B cell (primary cell): ENCODE results near the gene CBLN1. TPM values are rescaled to one million over a fixed set of nuclear protein-coding genes. Genes with fewer than 3 reads are reported as not detected.

Experiments used
- ATAC-seq: fragments of 200-7000 bp; cut with Tn5 transposase; one replicate; pipeline ENCODE4 v1.10.0; 2021; ENCODE audit warnings: low read depth, mild to moderate bottlenecking, moderate number of reproducible peaks, moderate library complexity
- CTCF ChIA-PET: fragments of 350-600 bp; sonication (Branson Sonifier 250); formaldehyde crosslinking; loops from one replicate; lab custom pipeline; 2021; ENCODE audit warnings: antibody characterized with exemption, inconsistent platforms; lab: Charles Lee
- POLR2A ChIA-PET: fragments of 350-600 bp; sonication (Branson Sonifier 250); formaldehyde crosslinking; loops from one replicate; lab custom pipeline; 2021; ENCODE audit warnings: antibody characterized with exemption; lab: Charles Lee
- DNase-seq: peaks from one replicate; pipeline ENCODE4 v3.0.0; 2013
- H2AFZ ChIP-seq: 2 replicates; pipeline ENCODE4 v1.6.1; 2012; ENCODE audit warnings: mild to moderate bottlenecking, low read depth, low read length; ENCODE audit not compliant: insufficient read depth, poor library complexity, severe bottlenecking
- H3K27ac ChIP-seq, 2 donors: 1 replicate in 1 of 2; 2 replicates in 1 of 2; pipeline ENCODE4 v1.5.1; 2012 to 2013; ENCODE audit warnings: low read length in 2 of 2, mild to moderate bottlenecking in 2 of 2, moderate library complexity in 1 of 2
- H3K27me3 ChIP-seq, 4 experiments: fragments of 200-600 bp in 1 of 4; sonication (generic) in 1 of 4; replicated peaks in 1 of 4; 1 replicate in 2 of 4; 2 replicates in 2 of 4; pipeline versions ENCODE4 v1.6.1 to v1.7.0; 2013 to 2016; ENCODE audit warnings: low read length in 3 of 4, mild to moderate bottlenecking in 2 of 4, mixed read lengths in 1 of 4, moderate library complexity in 1 of 4; ENCODE audit not compliant: insufficient read depth in 4 of 4, control insufficient read depth in 3 of 4; ENCODE audit errors: control extremely low read depth in 1 of 4
- H3K36me3 ChIP-seq, 2 experiments: replicated peaks in 1 of 2; 1 replicate in 1 of 2; 2 replicates in 1 of 2; pipeline versions ENCODE4 v1.6.1 to v1.7.1; 2013; ENCODE audit warnings: low read length in 1 of 2; ENCODE audit not compliant: insufficient read depth in 2 of 2, control insufficient read depth in 1 of 2; ENCODE audit errors: control extremely low read depth in 1 of 2, extremely low read depth in 1 of 2
- H3K4me1 ChIP-seq, 2 donors: fragments of 200-600 bp in 1 of 2; sonication (generic) in 1 of 2; 1 replicate in 1 of 2; 2 replicates in 1 of 2; pipeline versions ENCODE4 v1.5.1 to v1.6.1; 2013 to 2017; ENCODE audit warnings: low read length in 2 of 2; ENCODE audit not compliant: control insufficient read depth in 2 of 2, insufficient read depth in 2 of 2
- H3K4me2 ChIP-seq: replicated peaks from 2 replicates; pipeline ENCODE3; 2012; ENCODE audit warnings: mild to moderate bottlenecking, low read depth, low read length; ENCODE audit not compliant: poor library complexity, severe bottlenecking
- H3K4me3 ChIP-seq, 5 experiments: fragments of 200-600 bp in 1 of 5; sonication (generic) in 1 of 5; 1 replicate in 3 of 5; 2 replicates in 2 of 5; pipeline versions ENCODE4 v1.5.1 to v1.7.0; 2011 to 2016; ENCODE audit warnings: low read length in 4 of 5, mild to moderate bottlenecking in 4 of 5, low read depth in 2 of 5, control low read depth in 1 of 5, moderate library complexity in 1 of 5; ENCODE audit not compliant: insufficient read depth in 1 of 5; ENCODE audit errors: control extremely low read depth in 1 of 5, extremely low read depth in 1 of 5
- H3K79me2 ChIP-seq: fragments of 200-600 bp; sonication (generic); one replicate; pipeline ENCODE4 v1.6.0; 2016; ENCODE audit warnings: low read length; ENCODE audit not compliant: control insufficient read depth, insufficient read depth
- H3K9ac ChIP-seq: fragments of 200-600 bp; sonication (generic); 2 replicates; pipeline ENCODE4 v1.6.1; 2017; ENCODE audit warnings: mild to moderate bottlenecking, low read length, moderate library complexity
- H3K9me3 ChIP-seq, 3 donors: one replicate each; pipeline versions ENCODE4 v1.6.1 to v1.7.1; 2013; ENCODE audit warnings: low read length in 2 of 3; ENCODE audit not compliant: control insufficient read depth in 2 of 3, insufficient read depth in 1 of 3; ENCODE audit errors: control extremely low read depth in 1 of 3
- H4K20me1 ChIP-seq: 2 replicates; pipeline ENCODE4 v1.6.0; 2012; ENCODE audit warnings: mild to moderate bottlenecking, low read length; ENCODE audit not compliant: insufficient read depth, control insufficient read depth, poor library complexity, severe bottlenecking
- H3K27ac Mint-ChIP-seq: one replicate; pipeline ENCODE4 v1.8.0; 2021; ENCODE audit warnings: mixed read lengths
- H3K27me3 Mint-ChIP-seq: one replicate; pipeline ENCODE4 v1.8.0; 2021; ENCODE audit warnings: mixed read lengths
- H3K4me1 Mint-ChIP-seq: one replicate; pipeline ENCODE4 v1.8.0; 2021; ENCODE audit warnings: mixed read lengths
- H3K4me3 Mint-ChIP-seq: one replicate; pipeline ENCODE4 v1.8.0; 2021; ENCODE audit warnings: mixed read lengths
- H3K9me3 Mint-ChIP-seq: one replicate; pipeline ENCODE4 v1.8.0; 2022; ENCODE audit warnings: mixed read lengths; ENCODE audit not compliant: insufficient read depth
- EZH2 ChIP-seq: IDR thresholded peaks from 2 replicates; pipeline ENCODE4 v1.6.1; 2012; ENCODE audit warnings: borderline replicate concordance, low read depth, mild to moderate bottlenecking, moderate library complexity, low read length; ENCODE audit not compliant: insufficient read depth, poor library complexity, severe bottlenecking
- WGBS: methylation state at CpG from one replicate; pipeline ENCODE4 v1.1.5; 2013; ENCODE audit warnings: missing lambda C conversion rate; ENCODE audit not compliant: insufficient coverage; 5-methylcytosine and 5-hydroxymethylcytosine counted together
- intact Hi-C: fragments of 100-400 bp; cut with micrococcal nuclease; formaldehyde crosslinking; loops from one replicate; pipeline ENCODE4 v1.10.0; 2022
- polyA plus RNA-seq: library from polyadenylated mRNA; depleted of rRNA; stranded (reverse); fragments of >200 nt; gene quantifications from 2 replicates; pipeline ENCODE4 v1.2.3, GENCODE V29; 2012
- total RNA-seq, 2 donors: library from RNA; stranded (reverse); fragments of 120-200 nt in 1 of 2; gene quantifications; 1 replicate in 1 of 2; 2 replicates in 1 of 2; pipeline versions ENCODE4 v1.2.3 to v1.2.4, GENCODE V29; 2013 to 2022
- TF ChIP-seq, protein P1 (sequence below): fragments of 200-600 bp; IDR thresholded peaks from one replicate; pipeline ENCODE4 v1.8.0; 2022; ENCODE audit warnings: antibody characterized with exemption, mild to moderate bottlenecking

The CBLN1 gene
- total and polyA plus RNA-seq, 2 donors (not counting 1 experiment from before 2014, with no cell fraction given): not detected

- no peak overlapping the region for H3K27ac Mint-ChIP-seq
- no peak overlapping the region for H3K4me2 ChIP-seq
- H3K27me3 Mint-ChIP-seq: peaks cover 68% of the 10 kb centered on the region
- H4K20me1 ChIP-seq: no peaks in the 10 kb centered on the region
- peaks cover 0 to 64% (median 25%) of the 10 kb centered on the region in 4 experiments for H3K27me3 ChIP-seq
- TF ChIP-seq, protein P1, sequence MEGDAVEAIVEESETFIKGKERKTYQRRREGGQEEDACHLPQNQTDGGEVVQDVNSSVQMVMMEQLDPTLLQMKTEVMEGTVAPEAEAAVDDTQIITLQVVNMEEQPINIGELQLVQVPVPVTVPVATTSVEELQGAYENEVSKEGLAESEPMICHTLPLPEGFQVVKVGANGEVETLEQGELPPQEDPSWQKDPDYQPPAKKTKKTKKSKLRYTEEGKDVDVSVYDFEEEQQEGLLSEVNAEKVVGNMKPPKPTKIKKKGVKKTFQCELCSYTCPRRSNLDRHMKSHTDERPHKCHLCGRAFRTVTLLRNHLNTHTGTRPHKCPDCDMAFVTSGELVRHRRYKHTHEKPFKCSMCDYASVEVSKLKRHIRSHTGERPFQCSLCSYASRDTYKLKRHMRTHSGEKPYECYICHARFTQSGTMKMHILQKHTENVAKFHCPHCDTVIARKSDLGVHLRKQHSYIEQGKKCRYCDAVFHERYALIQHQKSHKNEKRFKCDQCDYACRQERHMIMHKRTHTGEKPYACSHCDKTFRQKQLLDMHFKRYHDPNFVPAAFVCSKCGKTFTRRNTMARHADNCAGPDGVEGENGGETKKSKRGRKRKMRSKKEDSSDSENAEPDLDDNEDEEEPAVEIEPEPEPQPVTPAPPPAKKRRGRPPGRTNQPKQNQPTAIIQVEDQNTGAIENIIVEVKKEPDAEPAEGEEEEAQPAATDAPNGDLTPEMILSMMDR: no peak
- TF ChIP-seq EZH2: no peak
- DNase-seq (no peak), ATAC-seq (no peak)
- ChIA-PET POLR2A (no interaction called here), CTCF (no interaction called here)
- peaks cover 2% of the 10 kb centered on the region for H3K4me1 Mint-ChIP-seq
- H3K79me2 ChIP-seq: no peaks in the 10 kb centered on the region
- H3K4me1 ChIP-seq: no peaks in the 10 kb centered on the region
- no peak overlapping the region for H3K9ac ChIP-seq
- no peak overlapping the region for H3K27ac ChIP-seq
- no peaks in the 10 kb centered on the region for H3K9me3 Mint-ChIP-seq
- WGBS: 7% methylated on average over 30 of the region's 34 CpGs
- no peak overlapping the region for H3K4me3 ChIP-seq
- no peak overlapping the region for H2AFZ ChIP-seq
- H3K36me3 ChIP-seq: no peaks in the 10 kb centered on the region
- no peak overlapping the region for H3K4me3 Mint-ChIP-seq
- intact Hi-C loops: no loop called here
- H3K9me3 ChIP-seq: peaks cover 0 to 19% (median 0%) of the 10 kb centered on the region in 3 donors
Observed at GRCh38 chr16:49275050-49275730, 6.4 kb downstream of the CBLN1 start.

DNA sequence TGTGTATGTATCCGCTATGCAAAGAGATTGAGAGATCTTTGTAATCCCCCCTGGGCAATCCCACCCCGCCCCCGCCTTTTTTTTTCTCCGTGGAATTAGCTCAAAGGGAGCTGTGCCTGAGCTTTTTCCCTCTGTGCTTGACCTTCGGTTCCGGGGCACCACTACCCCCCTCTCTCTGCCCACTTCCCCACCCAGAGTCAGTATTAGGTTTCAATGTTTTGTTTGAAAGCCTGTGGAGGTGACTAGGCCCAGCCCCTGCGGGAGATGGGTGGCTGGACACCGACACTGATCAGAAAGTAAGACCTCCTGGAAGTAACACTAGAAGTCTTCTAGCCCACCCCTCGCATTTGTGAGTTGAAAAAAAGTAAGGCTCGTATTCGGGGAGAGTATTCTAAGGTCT is 7.0 kb downstream of the CBLN1 start:
- DNase-seq (no peak), ATAC-seq (no peak)
- intact Hi-C loops: no loop called here
- Histone ChIP-seq H3K4me2 (no peak overlapping the region), H3K36me3 (no peaks in the 10 kb centered on the region), H3K9ac (no peak overlapping the region), H3K27ac (no peak overlapping the region), H2AFZ (no peak overlapping the region), H3K79me2 (no peaks in the 10 kb centered on the region), H3K9me3 (peaks cover 0 to 15% (median 0%) of the 10 kb centered on the region in 3 donors), H3K4me3 (no peak overlapping the region), H4K20me1 (no peaks in the 10 kb centered on the region), H3K4me1 (no peaks in the 10 kb centered on the region), H3K27me3 (peaks cover 0 to 59% (median 23%) of the 10 kb centered on the region in 4 experiments)
- TF ChIP-seq EZH2: no peak
- TF ChIP-seq, protein P1: no peak
- CTCF ChIA-PET: no interaction called here
- Mint-ChIP-seq H3K27ac (no peak overlapping the region), H3K4me3 (no peak overlapping the region), H3K4me1 (no peaks in the 10 kb centered on the region), H3K9me3 (no peaks in the 10 kb centered on the region), H3K27me3 (peaks cover 63% of the 10 kb centered on the region)
- WGBS: 12% methylated on average over 5 of the region's 11 CpGs
- POLR2A ChIA-PET: no interaction called here
